Measurements from ENCODE around the gene CD5L.

Gene CD5L

GRCh38 chr1:157820299-157820698 is 21.3 kb downstream of the CD5L start:
- TF ChIP-seq CTCF (IDR thresholded peaks at IDR 0.05; ENCODE audit: low read depth, low read length, missing control alignments): no peak
- no peak overlapping the region for H3K4me3 ChIP-seq (replicated peaks; ENCODE audit: low read depth, low read length)
- DNase-seq (ENCODE audit: extremely low read depth, low read depth): no peak

- no peak for TF ChIP-seq CTCF (IDR thresholded peaks at IDR 0.05; ENCODE audit: low read depth, low read length, missing control alignments)
- no peak for DNase-seq (ENCODE audit: extremely low read depth, low read depth)
- H3K4me3 ChIP-seq (replicated peaks; ENCODE audit: low read depth, low read length): no peak within 1 kb of the TSS
Observed at GRCh38 chr1:157819896-157820295, 21.7 kb downstream of the CD5L start, which contains the start of gene FCRL1. TSS of gene FCRL1 (minus strand) at chr1:157820120. CDS start at chr1:157820037, 83 bp downstream.

- no peak overlapping the region for H3K4me3 ChIP-seq (replicated peaks; ENCODE audit: low read depth, low read length)
- no peak for TF ChIP-seq CTCF (IDR thresholded peaks at IDR 0.05; ENCODE audit: low read depth, low read length, missing control alignments)
- no peak for DNase-seq (ENCODE audit: extremely low read depth, low read depth)
Observed at GRCh38 chr1:157819215-157819614, 22.4 kb downstream of the CD5L start.

- no peak for TF ChIP-seq CTCF (IDR thresholded peaks at IDR 0.05; ENCODE audit: low read depth, low read length, missing control alignments)
- no peak overlapping the region for H3K4me3 ChIP-seq (replicated peaks; ENCODE audit: low read depth, low read length)
- DNase-seq (ENCODE audit: extremely low read depth, low read depth): no peak
Observed at GRCh38 chr1:157813269-157813668, 28.3 kb downstream of the CD5L start.

GRCh38 chr1:157806431-157807149 is 35.0 kb downstream of the CD5L start:
- no peak overlapping the region for H3K4me3 ChIP-seq (replicated peaks; ENCODE audit: low read depth, low read length)
- DNase-seq (ENCODE audit: extremely low read depth, low read depth): no peak
- no peak for TF ChIP-seq CTCF (IDR thresholded peaks at IDR 0.05; ENCODE audit: low read depth, low read length, missing control alignments)

- no peak for TF ChIP-seq CTCF (IDR thresholded peaks at IDR 0.05; ENCODE audit: low read depth, low read length, missing control alignments)
- no peak overlapping the region for H3K4me3 ChIP-seq (replicated peaks; ENCODE audit: low read depth, low read length)
- no peak for DNase-seq (ENCODE audit: extremely low read depth, low read depth)
Observed at GRCh38 chr1:157803851-157804250, 37.8 kb downstream of the CD5L start.

GRCh38 chr1:157799996-157800395 is 41.6 kb downstream of the CD5L start:
- no peak for TF ChIP-seq CTCF (IDR thresholded peaks at IDR 0.05; ENCODE audit: low read depth, low read length, missing control alignments)
- DNase-seq (ENCODE audit: extremely low read depth, low read depth): no peak
- no peak overlapping the region for H3K4me3 ChIP-seq (replicated peaks; ENCODE audit: low read depth, low read length)
